ENCODE measurements around the gene ASB17.

The ASB17 gene

DNA sequence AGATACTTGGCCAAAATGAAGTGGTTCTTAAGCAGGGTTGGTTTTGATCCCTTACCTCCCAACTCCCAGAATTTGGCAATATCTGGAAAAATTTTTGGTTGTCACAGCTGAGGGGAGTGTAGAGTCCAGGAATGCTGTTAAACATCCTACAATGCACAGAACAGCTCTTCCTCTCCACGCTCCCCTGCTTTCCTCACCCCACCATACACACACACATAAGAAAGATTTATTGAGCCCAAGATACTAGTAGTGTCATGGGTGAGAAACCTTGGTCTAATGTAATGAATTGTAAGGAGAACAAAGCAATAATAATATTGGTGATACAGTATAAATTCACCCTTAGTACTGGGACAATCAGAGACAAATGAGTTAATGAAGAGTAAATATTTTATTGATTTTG is 47.8 kb downstream of the ASB17 start:
- no peak overlapping the region for H3K9ac ChIP-seq (ENCODE audit: low read length)
- H4K20me1 ChIP-seq (ENCODE audit: insufficient read depth, low read length) = no peaks in the 10 kb centered on the region
- no peak overlapping the region for H3K4me2 ChIP-seq (ENCODE audit: low read length)
- H3K4me1 ChIP-seq (ENCODE audit: low read length) = no peaks in the 10 kb centered on the region
- no peak overlapping the region for H3K27ac ChIP-seq (ENCODE audit: low read length)
- H3K9me3 ChIP-seq (ENCODE audit: insufficient read depth, low read length) = no peaks in the 10 kb centered on the region
- H3K79me2 ChIP-seq (ENCODE audit: low read length) = no peaks in the 10 kb centered on the region
- H3K4me3 ChIP-seq (ENCODE audit: low read length) = no peak overlapping the region
- H3K27me3 ChIP-seq (ENCODE audit: low read depth, low read length) = no peaks in the 10 kb centered on the region
- H2AFZ ChIP-seq (ENCODE audit: low read depth, low read length) = no peak overlapping the region
- H3K36me3 ChIP-seq (replicated peaks; ENCODE audit: low read depth, low read length) = no peaks in the 10 kb centered on the region
- TF ChIP-seq EZH2phosphoT487 (IDR thresholded peaks at IDR 0.05; ENCODE audit: low read depth) = no peak
- TF ChIP-seq, protein P1, sequence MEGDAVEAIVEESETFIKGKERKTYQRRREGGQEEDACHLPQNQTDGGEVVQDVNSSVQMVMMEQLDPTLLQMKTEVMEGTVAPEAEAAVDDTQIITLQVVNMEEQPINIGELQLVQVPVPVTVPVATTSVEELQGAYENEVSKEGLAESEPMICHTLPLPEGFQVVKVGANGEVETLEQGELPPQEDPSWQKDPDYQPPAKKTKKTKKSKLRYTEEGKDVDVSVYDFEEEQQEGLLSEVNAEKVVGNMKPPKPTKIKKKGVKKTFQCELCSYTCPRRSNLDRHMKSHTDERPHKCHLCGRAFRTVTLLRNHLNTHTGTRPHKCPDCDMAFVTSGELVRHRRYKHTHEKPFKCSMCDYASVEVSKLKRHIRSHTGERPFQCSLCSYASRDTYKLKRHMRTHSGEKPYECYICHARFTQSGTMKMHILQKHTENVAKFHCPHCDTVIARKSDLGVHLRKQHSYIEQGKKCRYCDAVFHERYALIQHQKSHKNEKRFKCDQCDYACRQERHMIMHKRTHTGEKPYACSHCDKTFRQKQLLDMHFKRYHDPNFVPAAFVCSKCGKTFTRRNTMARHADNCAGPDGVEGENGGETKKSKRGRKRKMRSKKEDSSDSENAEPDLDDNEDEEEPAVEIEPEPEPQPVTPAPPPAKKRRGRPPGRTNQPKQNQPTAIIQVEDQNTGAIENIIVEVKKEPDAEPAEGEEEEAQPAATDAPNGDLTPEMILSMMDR (IDR thresholded peaks at IDR 0.05; ENCODE audit: low read depth, low read length) = no peak

DNA sequence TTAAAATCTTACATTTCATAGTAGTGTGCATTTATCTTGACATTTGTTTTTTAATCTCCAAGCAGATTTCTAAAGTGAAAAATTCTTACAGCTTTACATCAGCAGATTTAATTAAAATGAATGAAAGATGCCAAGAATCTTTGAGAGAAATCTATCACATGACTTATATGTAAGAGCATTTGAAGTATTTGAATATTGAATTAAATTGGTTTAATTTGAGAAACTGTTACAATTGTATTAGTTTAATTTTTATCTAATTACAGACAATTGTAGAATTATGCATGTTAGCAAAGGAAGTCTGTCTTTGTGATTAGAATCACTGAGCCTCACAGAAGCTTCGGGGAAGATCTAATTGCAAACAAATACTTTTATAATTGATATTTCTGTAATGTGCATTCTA is 52.2 kb downstream of the ASB17 start:
- TF ChIP-seq, protein P1 (IDR thresholded peaks at IDR 0.05; ENCODE audit: low read depth, low read length) = no peak
- no peak for TF ChIP-seq EZH2phosphoT487 (IDR thresholded peaks at IDR 0.05; ENCODE audit: low read depth)
- Histone ChIP-seq H3K4me2 (ENCODE audit: low read length) (no peak overlapping the region), H3K79me2 (ENCODE audit: low read length) (no peaks in the 10 kb centered on the region)

DNA sequence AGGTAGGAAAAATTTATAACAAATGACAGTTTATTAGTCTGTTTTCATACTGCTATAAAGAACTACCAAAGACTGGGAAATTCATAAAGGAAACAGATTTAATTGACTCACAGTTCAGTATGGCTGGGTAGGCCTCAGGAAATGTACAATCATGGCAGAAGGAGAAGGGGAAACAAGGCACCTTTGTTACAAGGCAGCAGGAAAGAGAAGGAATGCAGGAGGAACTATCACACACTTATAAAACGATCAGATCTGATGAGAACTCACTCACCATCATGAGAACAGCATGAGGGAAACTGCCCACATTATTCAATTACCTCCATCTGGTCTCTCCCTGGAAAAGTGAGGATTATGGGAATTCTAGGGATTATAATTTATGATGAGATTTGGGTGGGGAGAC is 61.3 kb downstream of the ASB17 start:
- Histone ChIP-seq H3K27ac (ENCODE audit: low read length) (no peak overlapping the region), H3K9ac (ENCODE audit: low read length) (no peak overlapping the region), H3K4me1 (ENCODE audit: low read length) (no peaks in the 10 kb centered on the region), H4K20me1 (ENCODE audit: insufficient read depth, low read length) (no peaks in the 10 kb centered on the region), H3K4me2 (ENCODE audit: low read length) (no peak overlapping the region), H3K27me3 (ENCODE audit: low read depth, low read length) (no peaks in the 10 kb centered on the region), H2AFZ (ENCODE audit: low read depth, low read length) (no peak overlapping the region), H3K36me3 (replicated peaks; ENCODE audit: low read depth, low read length) (no peaks in the 10 kb centered on the region), H3K9me3 (ENCODE audit: insufficient read depth, low read length) (no peaks in the 10 kb centered on the region), H3K79me2 (ENCODE audit: low read length) (no peaks in the 10 kb centered on the region), H3K4me3 (ENCODE audit: low read length) (no peak overlapping the region)
- no peak for TF ChIP-seq EZH2phosphoT487 (IDR thresholded peaks at IDR 0.05; ENCODE audit: low read depth)
- TF ChIP-seq, protein P1 (IDR thresholded peaks at IDR 0.05; ENCODE audit: low read depth, low read length) = no peak

More for the DNA sequence above, 52.2 kb downstream of the ASB17 start:
- Histone ChIP-seq H3K4me1 (ENCODE audit: low read length) (no peaks in the 10 kb centered on the region), H2AFZ (ENCODE audit: low read depth, low read length) (no peak overlapping the region), H3K36me3 (replicated peaks; ENCODE audit: low read depth, low read length) (no peaks in the 10 kb centered on the region), H3K27ac (ENCODE audit: low read length) (no peak overlapping the region), H3K9ac (ENCODE audit: low read length) (no peak overlapping the region), H4K20me1 (ENCODE audit: insufficient read depth, low read length) (no peaks in the 10 kb centered on the region), H3K9me3 (ENCODE audit: insufficient read depth, low read length) (no peaks in the 10 kb centered on the region), H3K4me3 (ENCODE audit: low read length) (no peak overlapping the region), H3K27me3 (ENCODE audit: low read depth, low read length) (no peaks in the 10 kb centered on the region)

All from OCI-LY3 (cell line).